Smooth muscle cell (in vitro differentiated cells): ENCODE results near the gene HSPA14. TPM values are rescaled to one million over a fixed set of nuclear protein-coding genes. Genes with fewer than 3 reads are reported as not detected.

ENCODE experiments used
- DNase-seq: peaks from one replicate; lab custom pipeline; 2025; ENCODE audit not compliant: unreplicated experiment; lab: John Stamatoyannopoulos, UW
- H2AFZ ChIP-seq: fragments of 200-600 bp; sonication (generic); 2 replicates; pipeline ENCODE4 v1.6.0; 2016; ENCODE audit warnings: antibody characterized with exemption, low read depth, mild to moderate bottlenecking
- H3F3A ChIP-seq: fragments of 200-600 bp; sonication (generic); 2 replicates; pipeline ENCODE4 v1.6.0; 2017; ENCODE audit warnings: antibody characterized with exemption, low read depth
- H3K27ac ChIP-seq: fragments of 200-600 bp; sonication (generic); 2 replicates; pipeline ENCODE4 v1.5.1; 2016; ENCODE audit warnings: low read depth, mild to moderate bottlenecking
- H3K27me3 ChIP-seq: fragments of 200-600 bp; sonication (generic); 2 replicates; pipeline ENCODE4 v1.6.1; 2016; ENCODE audit warnings: low read depth, mild to moderate bottlenecking
- H3K36me3 ChIP-seq: fragments of 200-600 bp; sonication (generic); 2 replicates; pipeline ENCODE4 v1.5.1; 2016; ENCODE audit warnings: low read depth
- H3K4me1 ChIP-seq: fragments of 200-600 bp; sonication (generic); 2 replicates; pipeline ENCODE4 v1.5.1; 2016; ENCODE audit warnings: low read depth
- H3K4me2 ChIP-seq: fragments of 200-600 bp; sonication (generic); 2 replicates; pipeline ENCODE4 v1.6.0; 2016; ENCODE audit warnings: mild to moderate bottlenecking
- H3K4me3 ChIP-seq: fragments of 200-600 bp; sonication (generic); 2 replicates; pipeline ENCODE4 v1.5.1; 2016; ENCODE audit warnings: mild to moderate bottlenecking
- H3K79me2 ChIP-seq: fragments of 200-600 bp; sonication (generic); 2 replicates; pipeline ENCODE4 v1.6.0; 2016; ENCODE audit warnings: low read depth, mild to moderate bottlenecking
- H3K9ac ChIP-seq: fragments of 200-600 bp; sonication (generic); 2 replicates; pipeline ENCODE4 v1.6.0; 2016; ENCODE audit warnings: low read depth
- H3K9me3 ChIP-seq: fragments of 200-600 bp; sonication (generic); replicated peaks from 2 replicates; pipeline ENCODE4 v1.5.1; 2016; ENCODE audit warnings: low read depth
- H4K20me1 ChIP-seq: fragments of 200-600 bp; sonication (generic); 2 replicates; pipeline ENCODE4 v1.6.0; 2016; ENCODE audit warnings: low read depth
- WGBS: methylation state at CpG from one replicate; pipeline ENCODE4 v1.1.7; 2016; ENCODE audit warnings: low lambda C conversion rate; 5-methylcytosine and 5-hydroxymethylcytosine counted together
- polyA plus RNA-seq: library from polyadenylated mRNA; unstranded; fragments of >200 nt; fragmentation: Nextera tagmentation; extraction: Ambion mirVana; gene quantifications from 2 replicates; pipeline ENCODE4 v1.2.1, GENCODE V29; 2016
- total RNA-seq: library from RNA; depleted of rRNA; stranded (reverse); fragments of >200 nt; gene quantifications from 2 replicates; pipeline ENCODE4 v1.2.3, GENCODE V29; 2014
- TF ChIP-seq, protein P1 (sequence below): fragments of 200-600 bp; sonication (generic); IDR thresholded peaks from 2 replicates; pipeline ENCODE4 v1.5.1; 2017; ENCODE audit warnings: borderline replicate concordance, mild to moderate bottlenecking, antibody characterized with exemption; ENCODE audit not compliant: insufficient read depth, poor library complexity, severe bottlenecking

HSPA14 gene
- total and polyA plus RNA-seq, 2 experiments from 2014 or later, result 9.9 to 18.6 TPM

DNA sequence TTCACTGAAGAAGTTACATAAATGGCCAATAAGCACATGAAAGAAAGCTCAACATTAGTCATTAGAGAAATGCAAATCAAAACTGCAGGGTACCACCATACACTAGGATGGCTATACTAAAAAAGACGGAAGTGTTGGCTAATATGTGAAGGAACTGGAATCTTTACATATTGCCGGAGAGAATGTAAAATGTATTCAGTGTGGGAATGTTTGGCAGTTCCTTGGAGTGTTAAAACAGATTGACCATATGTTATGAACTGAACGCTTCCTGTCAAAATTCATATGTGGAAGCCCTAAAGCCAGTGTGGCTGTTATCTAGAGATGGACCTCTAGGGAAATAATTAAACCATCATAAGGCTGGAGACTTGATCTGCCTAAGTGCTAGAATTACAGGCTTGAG lies 73.7 kb downstream of the HSPA14 start:
- WGBS, result 97% methylated on average over 3 of the region's 3 CpGs
- Histone ChIP-seq H3K9me3 (peaks cover 4% of the 10 kb centered on the region), H3K27me3 (no peaks in the 10 kb centered on the region), H3K79me2 (no peaks in the 10 kb centered on the region), H3K9ac (no peak overlapping the region), H2AFZ (no peak overlapping the region), H3F3A (no peaks in the 10 kb centered on the region), H3K27ac (no peak overlapping the region), H3K4me1 (no peaks in the 10 kb centered on the region), H4K20me1 (no peaks in the 10 kb centered on the region), H3K36me3 (peaks cover 14% of the 10 kb centered on the region), H3K4me2 (no peak overlapping the region), H3K4me3 (no peak overlapping the region)
- TF ChIP-seq, protein P1, sequence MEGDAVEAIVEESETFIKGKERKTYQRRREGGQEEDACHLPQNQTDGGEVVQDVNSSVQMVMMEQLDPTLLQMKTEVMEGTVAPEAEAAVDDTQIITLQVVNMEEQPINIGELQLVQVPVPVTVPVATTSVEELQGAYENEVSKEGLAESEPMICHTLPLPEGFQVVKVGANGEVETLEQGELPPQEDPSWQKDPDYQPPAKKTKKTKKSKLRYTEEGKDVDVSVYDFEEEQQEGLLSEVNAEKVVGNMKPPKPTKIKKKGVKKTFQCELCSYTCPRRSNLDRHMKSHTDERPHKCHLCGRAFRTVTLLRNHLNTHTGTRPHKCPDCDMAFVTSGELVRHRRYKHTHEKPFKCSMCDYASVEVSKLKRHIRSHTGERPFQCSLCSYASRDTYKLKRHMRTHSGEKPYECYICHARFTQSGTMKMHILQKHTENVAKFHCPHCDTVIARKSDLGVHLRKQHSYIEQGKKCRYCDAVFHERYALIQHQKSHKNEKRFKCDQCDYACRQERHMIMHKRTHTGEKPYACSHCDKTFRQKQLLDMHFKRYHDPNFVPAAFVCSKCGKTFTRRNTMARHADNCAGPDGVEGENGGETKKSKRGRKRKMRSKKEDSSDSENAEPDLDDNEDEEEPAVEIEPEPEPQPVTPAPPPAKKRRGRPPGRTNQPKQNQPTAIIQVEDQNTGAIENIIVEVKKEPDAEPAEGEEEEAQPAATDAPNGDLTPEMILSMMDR, result no peak
- DNase-seq, result no peak

DNA sequence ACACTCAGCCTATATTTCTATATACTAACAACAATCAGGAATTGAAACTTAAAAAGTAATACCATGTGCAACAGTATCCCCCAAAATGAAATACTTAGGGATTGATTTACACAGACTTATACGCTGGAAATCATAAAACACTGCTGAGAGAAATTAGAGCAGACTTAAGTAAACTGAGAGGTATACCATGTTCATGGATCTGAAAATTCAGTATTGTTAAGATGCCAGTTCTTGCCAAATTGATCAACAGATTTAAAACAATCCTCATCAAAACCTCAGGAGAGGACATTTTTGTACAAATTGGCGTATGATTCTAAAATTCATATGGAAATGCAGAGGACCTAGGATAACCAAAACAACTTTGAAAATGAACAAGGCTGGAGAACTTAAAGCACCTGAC lies 78.5 kb downstream of the HSPA14 start:
- Histone ChIP-seq H3K27me3 (no peaks in the 10 kb centered on the region), H3F3A (no peaks in the 10 kb centered on the region), H3K9me3 (peaks cover 4% of the 10 kb centered on the region), H3K4me3 (no peak overlapping the region), H3K27ac (no peak overlapping the region), H3K4me2 (no peak overlapping the region), H3K4me1 (no peaks in the 10 kb centered on the region), H3K36me3 (peaks cover 28% of the 10 kb centered on the region), H3K79me2 (no peaks in the 10 kb centered on the region), H3K9ac (no peak overlapping the region), H2AFZ (no peak overlapping the region), H4K20me1 (no peaks in the 10 kb centered on the region)
- 99% methylated on average over 2 of the region's 2 CpGs for WGBS
- TF ChIP-seq, protein P1, result no peak
- DNase-seq, result no peak

DNA sequence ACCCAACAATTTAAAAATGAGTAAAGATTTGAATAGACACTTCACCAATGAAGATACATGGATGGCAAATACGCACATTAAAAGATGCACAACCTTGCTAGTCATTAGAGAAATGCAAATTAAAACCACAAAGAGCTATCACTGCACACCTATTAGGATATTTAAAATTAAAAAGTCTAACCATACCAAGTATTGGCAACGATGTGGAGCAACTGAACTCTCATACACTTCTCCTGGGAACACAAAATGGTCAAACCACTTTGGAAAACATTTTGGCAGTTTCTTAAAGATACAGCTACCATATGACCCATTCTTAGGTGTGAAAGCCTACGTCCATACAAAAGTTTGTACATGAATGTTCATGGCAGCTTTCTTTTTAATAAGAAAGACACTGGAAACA lies 79.7 kb downstream of the HSPA14 start:
- Histone ChIP-seq H4K20me1 (no peaks in the 10 kb centered on the region), H3F3A (no peaks in the 10 kb centered on the region), H3K9me3 (peaks cover 4% of the 10 kb centered on the region), H2AFZ (no peak overlapping the region), H3K4me2 (no peak overlapping the region), H3K4me3 (no peak overlapping the region), H3K4me1 (no peaks in the 10 kb centered on the region), H3K36me3 (peaks cover 32% of the 10 kb centered on the region), H3K9ac (no peak overlapping the region), H3K27me3 (no peaks in the 10 kb centered on the region), H3K79me2 (no peaks in the 10 kb centered on the region), H3K27ac (no peak overlapping the region)
- no peak for DNase-seq
- over 99% methylated on average over 3 of the region's 3 CpGs for WGBS
- TF ChIP-seq, protein P1, result no peak

DNA sequence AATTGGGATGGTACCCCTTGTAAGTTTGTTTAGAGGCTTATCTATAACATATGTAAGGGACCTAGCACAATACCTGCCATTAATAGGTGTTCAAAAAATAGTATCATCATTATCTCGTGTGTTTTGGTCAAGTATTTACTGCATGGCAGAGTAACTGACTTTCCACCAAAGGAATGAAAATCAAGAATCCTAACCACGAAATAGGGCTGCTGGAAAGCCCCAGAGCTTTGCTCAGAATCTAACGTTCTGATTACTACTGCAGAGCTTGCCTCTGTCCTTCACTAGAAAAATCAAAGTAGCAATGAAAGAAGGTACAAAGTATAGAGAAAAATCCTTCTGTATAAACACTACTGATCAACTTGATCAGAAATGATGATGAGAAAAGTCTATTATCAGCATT lies 80.9 kb downstream of the HSPA14 start:
- DNase-seq, result no peak
- TF ChIP-seq, protein P1, result no peak
- Histone ChIP-seq H3K36me3 (peaks cover 26% of the 10 kb centered on the region), H3K27me3 (no peaks in the 10 kb centered on the region), H3K4me3 (no peak overlapping the region), H3K79me2 (no peaks in the 10 kb centered on the region), H3K9ac (no peak overlapping the region), H3K4me1 (no peaks in the 10 kb centered on the region), H2AFZ (no peak overlapping the region), H3F3A (no peaks in the 10 kb centered on the region), H3K27ac (no peak overlapping the region), H3K9me3 (peaks cover 4% of the 10 kb centered on the region), H4K20me1 (no peaks in the 10 kb centered on the region), H3K4me2 (no peak overlapping the region)
- 78% methylated on average over 3 of the region's 3 CpGs for WGBS

Other genes with a start within 250 kb of the HSPA14 start
- gene FAM107B, start 63.4 kb upstream of the HSPA14 start, total RNA-seq, result 9.0 and 20.7 TPM in 2 replicates
- gene FAM107B, start 63.4 kb upstream of the HSPA14 start, polyA plus RNA-seq, result 8.7 and 13.9 TPM in 2 replicates
- 0.58 and 4.1 TPM in 2 replicates for gene CDNF, start 269 bp upstream of the HSPA14 start, total RNA-seq
- gene CDNF, start 269 bp upstream of the HSPA14 start, polyA plus RNA-seq, result 0.63 and 1.5 TPM in 2 replicates
- gene MSANTD7, start within 50 bp of the HSPA14 start, total RNA-seq, result 14.0 and 14.9 TPM in 2 replicates
- gene MSANTD7, start within 50 bp of the HSPA14 start, polyA plus RNA-seq, result 6.2 and 6.4 TPM in 2 replicates
- 11.0 and 14.3 TPM in 2 replicates for gene SUV39H2, start 40.6 kb downstream of the HSPA14 start, total RNA-seq
- 5.1 and 7.2 TPM in 2 replicates for gene SUV39H2, start 40.6 kb downstream of the HSPA14 start, polyA plus RNA-seq
- 7.0 and 7.6 TPM in 2 replicates for gene DCLRE1C, start 115.8 kb downstream of the HSPA14 start, total RNA-seq
- 6.9 and 7.0 TPM in 2 replicates for gene DCLRE1C, start 115.8 kb downstream of the HSPA14 start, polyA plus RNA-seq
- not detected in 2 replicates for gene MEIG1, start 121.1 kb downstream of the HSPA14 start, total RNA-seq
- gene MEIG1, start 121.1 kb downstream of the HSPA14 start, polyA plus RNA-seq, result 1.8 TPM in 1 of 2 replicates, not detected in the other
- not detected in 2 replicates for gene OLAH, start 205.6 kb downstream of the HSPA14 start, total RNA-seq
- gene OLAH, start 205.6 kb downstream of the HSPA14 start, polyA plus RNA-seq, result not detected in 2 replicates